ENCODE measurements around the gene DIAPH2. TPM values are rescaled to one million over a fixed set of nuclear protein-coding genes. Genes with fewer than 3 reads are reported as not detected.
A peak's percentile ranks its signal among the peaks of the same experiment; 100 is the strongest.

The DIAPH2 gene
- total RNA-seq, 1 experiment from 2014 or later, result 8.4 TPM

GRCh38 chrX:97168646-97169045 lies 484.0 kb downstream of the DIAPH2 start:
- no peak for DNase-seq (ENCODE audit: low read depth)

GRCh38 chrX:97175147-97175546 lies 490.5 kb downstream of the DIAPH2 start:
- no peak for DNase-seq (ENCODE audit: low read depth)

- DNase-seq (ENCODE audit: low read depth), result no peak
Measured at GRCh38 chrX:97189668-97190067, 505.0 kb downstream of the DIAPH2 start.

GRCh38 chrX:97199501-97199900 lies 514.9 kb downstream of the DIAPH2 start:
- DNase-seq (ENCODE audit: low read depth), result no peak

GRCh38 chrX:97200454-97200853 lies 515.8 kb downstream of the DIAPH2 start:
- DNase-seq (ENCODE audit: low read depth), result no peak

- no peak for DNase-seq (ENCODE audit: low read depth)
Measured at GRCh38 chrX:97210501-97210900, 525.9 kb downstream of the DIAPH2 start.

- no peak for DNase-seq (ENCODE audit: low read depth)
Measured at GRCh38 chrX:97211070-97211469, 526.4 kb downstream of the DIAPH2 start.

GRCh38 chrX:97215186-97215585 lies 530.5 kb downstream of the DIAPH2 start:
- no peak for DNase-seq (ENCODE audit: low read depth)

- DNase-seq (ENCODE audit: low read depth), result no peak
Measured at GRCh38 chrX:97224148-97224547, 539.5 kb downstream of the DIAPH2 start.

GRCh38 chrX:97229318-97229717 lies 544.7 kb downstream of the DIAPH2 start:
- no peak for DNase-seq (ENCODE audit: low read depth)

- no peak for DNase-seq (ENCODE audit: low read depth)
Measured at GRCh38 chrX:97230948-97231347, 546.3 kb downstream of the DIAPH2 start.

GRCh38 chrX:97234471-97235081 lies 549.9 kb downstream of the DIAPH2 start:
- DNase-seq (ENCODE audit: low read depth), result no peak

- DNase-seq (ENCODE audit: low read depth), result peak; percentile 51
Measured at GRCh38 chrX:97238632-97239031, 554.0 kb downstream of the DIAPH2 start.

GRCh38 chrX:97252111-97252510 lies 567.5 kb downstream of the DIAPH2 start:
- DNase-seq (ENCODE audit: low read depth), result no peak

- no peak for DNase-seq (ENCODE audit: low read depth)
Measured at GRCh38 chrX:97260679-97261078, 576.0 kb downstream of the DIAPH2 start.

- DNase-seq (ENCODE audit: low read depth), result no peak
Measured at GRCh38 chrX:97266406-97267121, 581.9 kb downstream of the DIAPH2 start.

GRCh38 chrX:97267396-97268181 lies 582.9 kb downstream of the DIAPH2 start:
- DNase-seq (ENCODE audit: low read depth), result peak; percentile 2

GRCh38 chrX:97268182-97268680 lies 583.6 kb downstream of the DIAPH2 start:
- DNase-seq (ENCODE audit: low read depth), result no peak

GRCh38 chrX:97284531-97284930 lies 599.9 kb downstream of the DIAPH2 start:
- no peak for DNase-seq (ENCODE audit: low read depth)

GRCh38 chrX:97290199-97290598 lies 605.6 kb downstream of the DIAPH2 start:
- DNase-seq (ENCODE audit: low read depth), result no peak

GRCh38 chrX:97294041-97294440 lies 609.4 kb downstream of the DIAPH2 start:
- no peak for DNase-seq (ENCODE audit: low read depth)

GRCh38 chrX:97295954-97296353 lies 611.3 kb downstream of the DIAPH2 start:
- DNase-seq (ENCODE audit: low read depth), result no peak
